COLO668 (cell line): Measurements from ENCODE around the gene CHDH.

Experiments
- DNase-seq: peaks from one replicate; lab custom pipeline; 2025; ENCODE audit not compliant: unreplicated experiment; lab: John Stamatoyannopoulos, UW

CHDH gene

GRCh38 chr3:53824795-53825194, 21.4 kb downstream of the CHDH start:
- DNase-seq = no peak

GRCh38 chr3:53823956-53824657, 22.1 kb downstream of the CHDH start:
- no peak for DNase-seq

GRCh38 chr3:53823026-53823955, 22.9 kb downstream of the CHDH start:
- no peak for DNase-seq

GRCh38 chr3:53822331-53822741, 23.9 kb downstream of the CHDH start:
- no peak for DNase-seq

- peak; percentile 27 for DNase-seq
Measured at GRCh38 chr3:53821631-53822121, 24.5 kb downstream of the CHDH start.

- no peak for DNase-seq
Measured at GRCh38 chr3:53820756-53821580, 25.3 kb downstream of the CHDH start.

- DNase-seq = no peak
Measured at GRCh38 chr3:53820084-53820483, 26.1 kb downstream of the CHDH start.

GRCh38 chr3:53819163-53819868, 26.9 kb downstream of the CHDH start:
- no peak for DNase-seq

GRCh38 chr3:53818221-53819162, 27.7 kb downstream of the CHDH start:
- DNase-seq = no peak

GRCh38 chr3:53817809-53818208, 28.4 kb downstream of the CHDH start:
- no peak for DNase-seq

- DNase-seq = no peak
Measured at GRCh38 chr3:53817211-53817610, 29.0 kb downstream of the CHDH start.

GRCh38 chr3:53816425-53816824, 29.8 kb downstream of the CHDH start:
- DNase-seq = no peak

- no peak for DNase-seq
Measured at GRCh38 chr3:53815651-53816050, 30.6 kb downstream of the CHDH start.

GRCh38 chr3:53815067-53815466, 31.2 kb downstream of the CHDH start:
- no peak for DNase-seq

- DNase-seq = no peak
Measured at GRCh38 chr3:53813876-53814275, 32.3 kb downstream of the CHDH start.

GRCh38 chr3:53813229-53813628, 33.0 kb downstream of the CHDH start:
- no peak for DNase-seq

GRCh38 chr3:53812434-53812833, 33.8 kb downstream of the CHDH start:
- no peak for DNase-seq

- DNase-seq = no peak
Measured at GRCh38 chr3:53811143-53811927, 34.9 kb downstream of the CHDH start.
